GM12892 (cell line): ENCODE results near the gene KRTAP19-3.

Experiments used
- POLR2A ChIP-seq: IDR thresholded peaks from 2 replicates; pipeline ENCODE4 v1.6.1; 2011; ENCODE audit warnings: low read depth, low read length, control low read depth
- POLR2AphosphoS5 ChIP-seq: IDR thresholded peaks from 2 replicates; pipeline ENCODE4 v1.6.1; 2011; ENCODE audit warnings: low read depth, low read length, control low read depth
- TAF1 ChIP-seq: IDR thresholded peaks from 2 replicates; pipeline ENCODE4 v1.6.1; 2011; ENCODE audit warnings: low read depth, mild to moderate bottlenecking, control low read depth, low read length, borderline replicate concordance

GRCh38 chr21:30486180-30486579, 5.6 kb downstream of the KRTAP19-3 start:
- TF ChIP-seq POLR2AphosphoS5 = no peak
- no peak for TF ChIP-seq POLR2A
- TF ChIP-seq TAF1 = no peak
